IMR-90 (cell line): ENCODE measurements around the gene C2orf80. TPM values are rescaled to one million over a fixed set of nuclear protein-coding genes. Genes with fewer than 3 reads are reported as not detected.

Experiments used
- ATAC-seq: fragments of 200-7000 bp; cut with Tn5 transposase; 2 replicates; pipeline ENCODE4 v1.9.1; 2020; ENCODE audit warnings: low read depth, mild to moderate bottlenecking, moderate library complexity
- BruUV-seq: library from RNA; stranded (reverse); fragments of 400-500 nt; replicated peaks from 2 replicates; lab custom pipeline; 2021; lab: Mats Ljungman, UMichigan
- CTCF ChIA-PET: fragments of 300-600 bp; formaldehyde crosslinking; extraction: SDS; loops from one replicate; lab custom pipeline; 2021; ENCODE audit warnings: antibody characterized with exemption; lab: Yijun Ruan, JAX
- POLR2A ChIA-PET: fragments of 300-600 bp; sonication (Branson Sonifier 250); formaldehyde crosslinking; loops from one replicate; lab custom pipeline; 2022; ENCODE audit warnings: antibody characterized with exemption; ENCODE audit not compliant: unreplicated experiment; lab: Charles Lee
- DNase-seq: peaks from one replicate; pipeline ENCODE4 v3.0.0; 2013
- H2AFZ ChIP-seq: replicated peaks from 2 replicates; pipeline ENCODE3; 2013; ENCODE audit warnings: low read length, mild to moderate bottlenecking; ENCODE audit not compliant: poor library complexity
- H2AK5ac ChIP-seq: 2 replicates; pipeline ENCODE4 v1.6.1; 2013; ENCODE audit warnings: low read depth, low read length, inconsistent platforms
- H2AK9ac ChIP-seq: replicated peaks from 2 replicates; pipeline ENCODE3; 2013; ENCODE audit warnings: mild to moderate bottlenecking, low read depth, low read length, moderate library complexity; ENCODE audit not compliant: poor library complexity
- H2BK120ac ChIP-seq: 2 replicates; pipeline ENCODE4 v1.6.1; 2013; ENCODE audit warnings: low read depth, low read length, inconsistent platforms
- H2BK15ac ChIP-seq: 3 replicates; pipeline ENCODE4 v1.6.1; 2013; ENCODE audit warnings: low read depth, low read length, inconsistent platforms
- H2BK20ac ChIP-seq: 2 replicates; pipeline ENCODE4 v1.6.1; 2013; ENCODE audit warnings: low read depth, mild to moderate bottlenecking, inconsistent platforms, low read length, moderate library complexity
- H2BK5ac ChIP-seq: 2 replicates; pipeline ENCODE4 v1.6.1; 2013; ENCODE audit warnings: mild to moderate bottlenecking, low read depth, low read length, inconsistent platforms; ENCODE audit not compliant: poor library complexity, severe bottlenecking
- H3K14ac ChIP-seq: replicated peaks from 2 replicates; pipeline ENCODE4 v1.6.1; 2013; ENCODE audit warnings: low read depth, low read length, inconsistent platforms
- H3K18ac ChIP-seq: 2 replicates; pipeline ENCODE4 v1.6.1; 2013; ENCODE audit warnings: low read depth, low read length, control low read depth
- H3K23ac ChIP-seq: 2 replicates; pipeline ENCODE4 v1.6.1; 2013; ENCODE audit warnings: low read depth, low read length, inconsistent platforms
- H3K27ac ChIP-seq: 2 replicates; pipeline ENCODE4 v1.5.1; 2013; ENCODE audit warnings: mild to moderate bottlenecking, control low read depth, low read length; ENCODE audit not compliant: insufficient read depth
- H3K27me3 ChIP-seq: 2 replicates; pipeline ENCODE4 v1.6.1; 2013; ENCODE audit warnings: low read length; ENCODE audit not compliant: control insufficient read depth, insufficient read depth
- H3K36me3 ChIP-seq: 2 replicates; pipeline ENCODE4 v1.6.1; 2013; ENCODE audit warnings: low read length, mixed read lengths; ENCODE audit not compliant: control insufficient read depth, insufficient read depth
- H3K4ac ChIP-seq: 2 replicates; pipeline ENCODE4 v1.6.1; 2013; ENCODE audit warnings: low read depth, low read length, inconsistent platforms
- H3K4me1 ChIP-seq: 2 replicates; pipeline ENCODE4 v1.6.1; 2013; ENCODE audit warnings: low read length, mixed read lengths; ENCODE audit not compliant: control insufficient read depth, insufficient read depth
- H3K4me2 ChIP-seq: 2 replicates; pipeline ENCODE4 v1.6.1; 2013; ENCODE audit warnings: low read depth, mild to moderate bottlenecking, control low read depth, low read length, moderate library complexity
- H3K4me3 ChIP-seq: 2 replicates; pipeline ENCODE4 v1.5.1; 2013; ENCODE audit warnings: low read depth, mild to moderate bottlenecking, control low read depth, low read length, moderate library complexity; ENCODE audit not compliant: insufficient read depth
- H3K56ac ChIP-seq: 2 replicates; pipeline ENCODE4 v1.6.1; 2013; ENCODE audit warnings: low read length, inconsistent platforms; ENCODE audit not compliant: insufficient read depth; ENCODE audit errors: extremely low read depth
- H3K79me1 ChIP-seq, 2 experiments: 2 replicates each; pipeline ENCODE4 v1.6.1; 2013; ENCODE audit warnings: low read length in 2 of 2, inconsistent platforms in 1 of 2, low read depth in 1 of 2
- H3K9ac ChIP-seq: 2 replicates; pipeline ENCODE4 v1.6.1; 2013; ENCODE audit warnings: low read depth, low read length, control low read depth
- H3K9me1 ChIP-seq: 2 replicates; pipeline ENCODE4 v1.6.1; 2013; ENCODE audit warnings: low read length, inconsistent platforms; ENCODE audit not compliant: insufficient read depth
- H3K9me3 ChIP-seq: 2 replicates; pipeline ENCODE4 v1.6.1; 2013; ENCODE audit warnings: low read length; ENCODE audit not compliant: control insufficient read depth, insufficient read depth
- H4K20me1 ChIP-seq: 2 replicates; pipeline ENCODE4 v1.6.1; 2013; ENCODE audit warnings: low read length, inconsistent platforms; ENCODE audit not compliant: insufficient read depth
- H4K5ac ChIP-seq: 2 replicates; pipeline ENCODE4 v1.6.1; 2013; ENCODE audit warnings: mild to moderate bottlenecking, low read depth, low read length, control low read depth
- H4K8ac ChIP-seq, 2 experiments: 2 replicates each; pipeline ENCODE4 v1.6.1; 2013; ENCODE audit warnings: low read depth in 2 of 2, low read length in 2 of 2, control low read depth in 1 of 2, inconsistent platforms in 1 of 2
- H4K91ac ChIP-seq: 2 replicates; pipeline ENCODE4 v1.6.1; 2013; ENCODE audit warnings: low read depth, low read length, inconsistent platforms; ENCODE audit not compliant: insufficient read depth
- BHLHE40 ChIP-seq: fragments of 150-350 bp; IDR thresholded peaks from 2 replicates; pipeline ENCODE4 v1.6.1; 2016; ENCODE audit warnings: mild to moderate bottlenecking, low read depth, low read length
- CEBPB ChIP-seq: IDR thresholded peaks from 2 replicates; pipeline ENCODE4 v1.6.1; 2012; ENCODE audit warnings: low read depth, low read length, improper control_type of control experiment
- CHD1 ChIP-seq: IDR thresholded peaks from 2 replicates; pipeline ENCODE4 v1.6.1; 2012; ENCODE audit warnings: low read depth, low read length, improper control_type of control experiment
- CTCF ChIP-seq: conservative IDR thresholded peaks from 2 replicates; pipeline ENCODE4 v1.5.1; 2012; ENCODE audit warnings: mild to moderate bottlenecking, low read depth, low read length, improper control_type of control experiment
- ELK1 ChIP-seq: fragments of 150-350 bp; IDR thresholded peaks from 2 replicates; pipeline ENCODE4 v1.6.1; 2016; ENCODE audit warnings: low read depth, mild to moderate bottlenecking, low read length, moderate library complexity, borderline replicate concordance
- FOS ChIP-seq: fragments of 150-350 bp; IDR thresholded peaks from 2 replicates; pipeline ENCODE4 v1.6.1; 2016; ENCODE audit warnings: low read depth, low read length
- MAFK ChIP-seq: IDR thresholded peaks from 2 replicates; pipeline ENCODE4 v1.6.1; 2012; ENCODE audit warnings: low read depth, low read length, improper control_type of control experiment
- MAZ ChIP-seq: IDR thresholded peaks from 2 replicates; pipeline ENCODE4 v1.6.1; 2012; ENCODE audit warnings: low read depth, mild to moderate bottlenecking, low read length, improper control_type of control experiment, moderate library complexity, borderline replicate concordance
- MXI1 ChIP-seq: IDR thresholded peaks from 2 replicates; pipeline ENCODE4 v1.6.1; 2012; ENCODE audit warnings: low read depth, mild to moderate bottlenecking, low read length, moderate library complexity, borderline replicate concordance
- NFE2L2 ChIP-seq: fragments of 150-350 bp; IDR thresholded peaks from 2 replicates; pipeline ENCODE4 v1.6.1; 2016; ENCODE audit warnings: low read depth, mild to moderate bottlenecking, low read length
- POLR2A ChIP-seq: IDR thresholded peaks from 2 replicates; pipeline ENCODE4 v1.6.1; 2012; ENCODE audit warnings: mild to moderate bottlenecking, low read depth, low read length
- RAD21 ChIP-seq: IDR thresholded peaks from 2 replicates; pipeline ENCODE4 v1.6.1; 2012; ENCODE audit warnings: low read length, improper control_type of control experiment
- RCOR1 ChIP-seq: IDR thresholded peaks from 2 replicates; pipeline ENCODE4 v1.6.1; 2012; ENCODE audit warnings: mild to moderate bottlenecking, low read length, improper control_type of control experiment; ENCODE audit not compliant: insufficient replicate concordance
- RFX5 ChIP-seq: IDR thresholded peaks from 2 replicates; pipeline ENCODE4 v1.8.0; 2012; ENCODE audit warnings: low read depth, mild to moderate bottlenecking, low read length, moderate library complexity
- SMC3 ChIP-seq: fragments of 150-350 bp; IDR thresholded peaks from 2 replicates; pipeline ENCODE4 v1.6.1; 2016; ENCODE audit warnings: low read depth, mild to moderate bottlenecking, antibody characterized with exemption, low read length, moderate library complexity
- USF2 ChIP-seq: fragments of 150-350 bp; IDR thresholded peaks from 2 replicates; pipeline ENCODE4 v1.6.1; 2017; ENCODE audit warnings: mild to moderate bottlenecking, antibody characterized with exemption, low read length, low read depth
- dilution Hi-C: fragments of 300-500 bp; cut with HindIII; formaldehyde crosslinking; loops from one replicate; pipeline ENCODE4 v1.14.3; 2018; ENCODE audit warnings: low sequenced_read_pairs; ENCODE audit not compliant: unreplicated experiment
- in situ Hi-C: fragments of 300-500 bp; cut with MboI; formaldehyde crosslinking; loops from 3 replicates; pipeline ENCODE4 v1.14.3; 2019; ENCODE audit warnings: low sequenced_read_pairs, inconsistent platforms, mixed read lengths
- intact Hi-C: fragments of 100-400 bp; cut with micrococcal nuclease; formaldehyde crosslinking; loops from 2 replicates; pipeline ENCODE4 v1.10.0; 2022
- polyA plus RNA-seq, 3 experiments: library from polyadenylated mRNA; depleted of rRNA; stranded (reverse); fragments of >200 nt; gene quantifications; 2 replicates each; pipeline ENCODE4 v1.2.3, GENCODE V29; 2012; ENCODE audit warnings: low replicate concordance in 1 of 3
- total RNA-seq: library from RNA; depleted of rRNA; stranded (reverse); fragments of >200 nt; gene quantifications from 2 replicates; pipeline ENCODE4 v1.2.3, GENCODE V29; 2012

Gene C2orf80
- total and polyA plus RNA-seq, 2 of the 4 experiments (the other 2 are of a cell fraction): not detected

GRCh38 chr2:208153156-208153555 is 36.7 kb downstream of the C2orf80 start:
- Histone ChIP-seq H3K4me2 (no peak overlapping the region), H4K5ac (no peak overlapping the region), H3K18ac (no peak overlapping the region), H2BK20ac (no peak overlapping the region), H3K4ac (no peak overlapping the region), H3K9me1 (no peaks in the 10 kb centered on the region), H2AK9ac (no peak overlapping the region), H2AFZ (no peak overlapping the region), H3K14ac (no peak overlapping the region), H4K8ac (no peak overlapping the region), H3K27me3 (no peaks in the 10 kb centered on the region), H3K9ac (no peak overlapping the region), H3K23ac (no peak overlapping the region), H3K4me1 (no peaks in the 10 kb centered on the region), H2AK5ac (no peak overlapping the region), H2BK120ac (no peak overlapping the region), H3K36me3 (no peaks in the 10 kb centered on the region), H3K56ac (no peak overlapping the region), H4K91ac (no peak overlapping the region), H3K9me3 (no peaks in the 10 kb centered on the region), H2BK5ac (no peak overlapping the region), H4K20me1 (no peaks in the 10 kb centered on the region), H3K79me1 (no peaks in the 10 kb centered on the region), H3K4me3 (no peak overlapping the region), H3K27ac (no peak overlapping the region), H2BK15ac (no peak overlapping the region)
- dilution Hi-C loops (no loop called here), intact Hi-C loops (no loop called here), in situ Hi-C loops (no loop called here)
- no TSS peak for BruUV-seq
- CTCF ChIA-PET: no interaction called here
- DNase-seq: no peak
- POLR2A ChIA-PET: no interaction called here
- ATAC-seq: no peak
- no peak for TF ChIP-seq MXI1
- no peak for TF ChIP-seq RCOR1
- no peak for TF ChIP-seq CHD1
- no peak for TF ChIP-seq FOS
- TF ChIP-seq NFE2L2: no peak
- no peak for TF ChIP-seq RFX5
- no peak for TF ChIP-seq CTCF
- TF ChIP-seq USF2: no peak
- TF ChIP-seq BHLHE40: no peak
- TF ChIP-seq ELK1: no peak
- TF ChIP-seq MAFK: no peak
- TF ChIP-seq RAD21: no peak
- TF ChIP-seq POLR2A: no peak
- no peak for TF ChIP-seq CEBPB
- no peak for TF ChIP-seq SMC3
- no peak for TF ChIP-seq MAZ
